Peyer's patch (tissue), 4 donors: Measurements from ENCODE around the gene UBE2J2. TPM values are rescaled to one million over a fixed set of nuclear protein-coding genes. Genes with fewer than 3 reads are reported as not detected.

Experiments
- DNase-seq, 3 donors: peaks; one replicate each; pipeline ENCODE4 v3.0.0-alpha.2; 2017 to 2019
- H3K27ac ChIP-seq, 4 donors: fragments of 200-600 bp; sonication (generic); one replicate each; pipeline ENCODE4 v1.5.1; 2016 to 2019
- H3K27me3 ChIP-seq, 2 donors: fragments of 200-600 bp; sonication (generic); one replicate each; pipeline ENCODE4 v1.5.1; 2019
- H3K36me3 ChIP-seq, 3 donors: fragments of 200-600 bp; sonication (generic); one replicate each; pipeline ENCODE4 v1.5.1; 2016 to 2019
- H3K4me1 ChIP-seq, 4 donors: fragments of 200-600 bp; sonication (generic); one replicate each; pipeline ENCODE4 v1.5.1; 2016 to 2019
- H3K4me3 ChIP-seq, 4 donors: fragments of 200-600 bp; sonication (generic); 1 replicate in 3 of 4; 2 replicates in 1 of 4; pipeline ENCODE4 v1.5.1; 2016 to 2019; ENCODE audit warnings: mild to moderate bottlenecking in 1 of 4
- H3K9me3 ChIP-seq, 4 donors: fragments of 200-600 bp; sonication (generic); one replicate each; pipeline ENCODE4 v1.5.1; 2016 to 2019; ENCODE audit warnings: mild to moderate bottlenecking in 1 of 4
- CTCF ChIP-seq, 6 experiments: fragments of 450-650 bp in 4 of 6; fragments of 200-600 bp in 2 of 6; sonication (generic) in 1 of 6; IDR thresholded peaks; one replicate each; pipeline ENCODE4 v1.5.1; 2017 to 2019; ENCODE audit warnings: antibody characterized with exemption in 6 of 6, mild to moderate bottlenecking in 3 of 6, moderate library complexity in 1 of 6
- POLR2A ChIP-seq, 2 donors: fragments of 450-650 bp; IDR thresholded peaks; one replicate each; pipeline ENCODE4 v1.5.1; 2017; ENCODE audit warnings: antibody characterized with exemption in 2 of 2, mild to moderate bottlenecking in 2 of 2, moderate library complexity in 2 of 2
- total RNA-seq, 4 donors: library from RNA; depleted of rRNA; stranded (reverse); fragments of >200 nt; gene quantifications; one replicate each; pipeline ENCODE4 v1.1.0, GENCODE V29; 2016

Gene UBE2J2
- total RNA-seq, 4 donors from 2014 or later: 25.6 to 64.2 (median 55.3) TPM

- H3K4me3 ChIP-seq: no peak overlapping the region
- H3K9me3 ChIP-seq: no peaks in the 10 kb centered on the region
- DNase-seq: no peak
- no peaks in the 10 kb centered on the region for H3K27me3 ChIP-seq
- H3K4me1 ChIP-seq: peaks cover 0 to 15% (median under 1%) of the 10 kb centered on the region in 4 donors
- TF ChIP-seq POLR2A (IDR thresholded peaks at IDR 0.05) (no peak), CTCF (IDR thresholded peaks at IDR 0.05) (no peak)
- no peak overlapping the region for H3K27ac ChIP-seq
- H3K36me3 ChIP-seq: peaks cover 0 to 80% (median 0%) of the 10 kb centered on the region in 3 donors
These were observed 41.2 kb upstream of the UBE2J2 start for GRCh38 chr1:1314678-1315335.

- H3K4me1 ChIP-seq: peaks cover 0 to 21% (median 5%) of the 10 kb centered on the region in 4 donors
- TF ChIP-seq CTCF (IDR thresholded peaks at IDR 0.05) (no peak), POLR2A (IDR thresholded peaks at IDR 0.05) (no peak)
- no peaks in the 10 kb centered on the region for H3K9me3 ChIP-seq
- H3K36me3 ChIP-seq: peaks cover 0 to 74% (median 0%) of the 10 kb centered on the region in 3 donors
- H3K27me3 ChIP-seq: no peaks in the 10 kb centered on the region
- H3K4me3 ChIP-seq: no peak overlapping the region
- H3K27ac ChIP-seq: no peak overlapping the region
- DNase-seq: no peak
These were observed 40.6 kb upstream of the UBE2J2 start for GRCh38 chr1:1314237-1314586.

GRCh38 chr1:1313500-1314236, 40.0 kb upstream of the UBE2J2 start:
- no peak overlapping the region for H3K27ac ChIP-seq
- H3K27me3 ChIP-seq: no peaks in the 10 kb centered on the region
- H3K4me3 ChIP-seq: no peak overlapping the region
- peaks cover 0 to 69% (median 0%) of the 10 kb centered on the region in 3 donors for H3K36me3 ChIP-seq
- H3K9me3 ChIP-seq: no peaks in the 10 kb centered on the region
- no peak for DNase-seq
- peaks cover 0 to 24% (median 8%) of the 10 kb centered on the region in 4 donors for H3K4me1 ChIP-seq
- TF ChIP-seq CTCF (IDR thresholded peaks at IDR 0.05) (no peak), POLR2A (IDR thresholded peaks at IDR 0.05) (no peak)

- peaks cover 0 to 67% (median 0%) of the 10 kb centered on the region in 3 donors for H3K36me3 ChIP-seq
- H3K4me1 ChIP-seq: peaks cover 0 to 18% (median 8%) of the 10 kb centered on the region in 4 donors
- no peak overlapping the region for H3K4me3 ChIP-seq
- no peak overlapping the region for H3K27ac ChIP-seq
- DNase-seq: no peak
- TF ChIP-seq CTCF (IDR thresholded peaks at IDR 0.05) (no peak), POLR2A (IDR thresholded peaks at IDR 0.05) (no peak)
- H3K27me3 ChIP-seq: no peaks in the 10 kb centered on the region
- H3K9me3 ChIP-seq: no peaks in the 10 kb centered on the region
These were observed 39.0 kb upstream of the UBE2J2 start for GRCh38 chr1:1312450-1313314.
